Nephron (organoid): ENCODE measurements around the gene OR6Q1.
"Not testable (repeated sequence)": the region's sequence is repeated elsewhere in the genome, so short reads cannot be mapped to it uniquely, and the experiment has no call there.

Source experiments
- H3K27ac Mint-ChIP-seq, 3 experiments: 2 replicates each; pipeline ENCODE4 v1.8.0; 2020; ENCODE audit warnings: mixed read lengths in 3 of 3, mild to moderate bottlenecking in 2 of 3, moderate library complexity in 1 of 3
- H3K27me3 Mint-ChIP-seq: 2 replicates; pipeline ENCODE4 v1.8.0; 2021; ENCODE audit warnings: low read depth, mild to moderate bottlenecking, moderate library complexity, mixed read lengths
- H3K36me3 Mint-ChIP-seq: 2 replicates; pipeline ENCODE4 v1.8.0; 2020; ENCODE audit warnings: low read depth, mixed read lengths
- H3K4me1 Mint-ChIP-seq: 2 replicates; pipeline ENCODE4 v1.8.0; 2020; ENCODE audit warnings: mixed read lengths
- H3K4me3 Mint-ChIP-seq, 3 experiments: 2 replicates each; pipeline ENCODE4 v1.8.0; 2020; ENCODE audit warnings: mild to moderate bottlenecking in 3 of 3, mixed read lengths in 3 of 3, moderate library complexity in 2 of 3
- H3K9me3 Mint-ChIP-seq: 2 replicates; pipeline ENCODE4 v1.8.0; 2020; ENCODE audit warnings: mixed read lengths
- TF ChIP-seq, protein P1 (sequence below), 3 experiments: fragments of 200-600 bp; sonication (generic); IDR thresholded peaks; one replicate each; pipeline ENCODE4 v1.5.0; 2021; ENCODE audit warnings: antibody characterized with exemption in 3 of 3; ENCODE audit not compliant: unreplicated experiment in 3 of 3

OR6Q1 gene, protein sequence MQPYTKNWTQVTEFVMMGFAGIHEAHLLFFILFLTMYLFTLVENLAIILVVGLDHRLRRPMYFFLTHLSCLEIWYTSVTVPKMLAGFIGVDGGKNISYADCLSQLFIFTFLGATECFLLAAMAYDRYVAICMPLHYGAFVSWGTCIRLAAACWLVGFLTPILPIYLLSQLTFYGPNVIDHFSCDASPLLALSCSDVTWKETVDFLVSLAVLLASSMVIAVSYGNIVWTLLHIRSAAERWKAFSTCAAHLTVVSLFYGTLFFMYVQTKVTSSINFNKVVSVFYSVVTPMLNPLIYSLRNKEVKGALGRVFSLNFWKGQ

DNA sequence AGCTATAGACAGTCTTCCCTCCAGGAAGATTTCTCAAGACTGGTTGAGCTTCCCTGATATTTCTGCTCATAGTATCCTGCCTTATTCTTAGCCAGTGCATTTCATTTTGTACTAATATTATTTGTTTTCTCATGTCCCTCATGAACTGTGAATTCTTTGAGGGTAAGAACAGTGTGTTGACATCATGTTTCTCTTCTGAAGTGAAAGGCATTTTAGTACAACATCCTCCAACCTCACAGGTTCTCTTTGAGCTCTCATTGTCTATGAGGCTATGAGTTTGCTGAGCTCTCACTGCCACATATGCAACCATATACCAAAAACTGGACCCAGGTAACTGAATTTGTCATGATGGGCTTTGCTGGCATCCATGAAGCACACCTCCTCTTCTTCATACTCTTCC is at the start of gene OR6Q1:
Gene OR6Q1, plus strand, starts transcription at position 301 of the 400 bp plus-strand sequence. Its CDS starts 0 bp downstream, at position 301.
- Mint-ChIP-seq H3K4me1 (peaks cover 5% of the 10 kb centered on the region), H3K27ac (no peak within 1 kb of the TSS), H3K4me3 (no peak within 1 kb of the TSS), H3K27me3 (no peaks in the 10 kb centered on the region), H3K9me3 (peaks cover 2% of the 10 kb centered on the region), H3K36me3 (no peaks in the 10 kb centered on the region)
- TF ChIP-seq, protein P1, sequence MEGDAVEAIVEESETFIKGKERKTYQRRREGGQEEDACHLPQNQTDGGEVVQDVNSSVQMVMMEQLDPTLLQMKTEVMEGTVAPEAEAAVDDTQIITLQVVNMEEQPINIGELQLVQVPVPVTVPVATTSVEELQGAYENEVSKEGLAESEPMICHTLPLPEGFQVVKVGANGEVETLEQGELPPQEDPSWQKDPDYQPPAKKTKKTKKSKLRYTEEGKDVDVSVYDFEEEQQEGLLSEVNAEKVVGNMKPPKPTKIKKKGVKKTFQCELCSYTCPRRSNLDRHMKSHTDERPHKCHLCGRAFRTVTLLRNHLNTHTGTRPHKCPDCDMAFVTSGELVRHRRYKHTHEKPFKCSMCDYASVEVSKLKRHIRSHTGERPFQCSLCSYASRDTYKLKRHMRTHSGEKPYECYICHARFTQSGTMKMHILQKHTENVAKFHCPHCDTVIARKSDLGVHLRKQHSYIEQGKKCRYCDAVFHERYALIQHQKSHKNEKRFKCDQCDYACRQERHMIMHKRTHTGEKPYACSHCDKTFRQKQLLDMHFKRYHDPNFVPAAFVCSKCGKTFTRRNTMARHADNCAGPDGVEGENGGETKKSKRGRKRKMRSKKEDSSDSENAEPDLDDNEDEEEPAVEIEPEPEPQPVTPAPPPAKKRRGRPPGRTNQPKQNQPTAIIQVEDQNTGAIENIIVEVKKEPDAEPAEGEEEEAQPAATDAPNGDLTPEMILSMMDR (IDR thresholded peaks at IDR 0.05; ENCODE audit: unreplicated experiment in 3 of 3) = no peak

DNA sequence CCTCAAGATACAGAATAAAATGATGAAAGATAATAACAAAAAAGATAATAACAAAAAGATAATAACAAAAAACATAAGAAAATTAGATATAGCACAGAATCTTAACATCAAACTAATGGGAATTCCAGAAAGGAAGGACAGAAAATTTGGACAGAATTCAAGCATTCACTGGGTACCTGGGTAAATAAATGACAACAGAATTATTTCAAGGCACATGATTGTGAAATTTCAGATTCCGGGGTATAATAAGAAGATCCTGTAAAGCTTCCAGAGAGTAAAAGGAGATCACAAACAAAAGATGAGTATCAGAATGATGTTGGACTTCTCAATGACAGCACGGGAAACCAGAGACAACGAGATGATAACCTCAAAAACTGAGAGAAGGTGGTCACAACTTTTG is 49.2 kb upstream of the OR6Q1 start:
- H3K9me3 Mint-ChIP-seq = no peaks in the 10 kb centered on the region
- no peak overlapping the region for H3K27ac Mint-ChIP-seq
- H3K4me3 Mint-ChIP-seq = no peak overlapping the region
- H3K27me3 Mint-ChIP-seq = no peaks in the 10 kb centered on the region
- TF ChIP-seq, protein P1 (IDR thresholded peaks at IDR 0.05; ENCODE audit: unreplicated experiment in 3 of 3) = no peak
- no peaks in the 10 kb centered on the region for H3K4me1 Mint-ChIP-seq
- no peaks in the 10 kb centered on the region for H3K36me3 Mint-ChIP-seq

DNA sequence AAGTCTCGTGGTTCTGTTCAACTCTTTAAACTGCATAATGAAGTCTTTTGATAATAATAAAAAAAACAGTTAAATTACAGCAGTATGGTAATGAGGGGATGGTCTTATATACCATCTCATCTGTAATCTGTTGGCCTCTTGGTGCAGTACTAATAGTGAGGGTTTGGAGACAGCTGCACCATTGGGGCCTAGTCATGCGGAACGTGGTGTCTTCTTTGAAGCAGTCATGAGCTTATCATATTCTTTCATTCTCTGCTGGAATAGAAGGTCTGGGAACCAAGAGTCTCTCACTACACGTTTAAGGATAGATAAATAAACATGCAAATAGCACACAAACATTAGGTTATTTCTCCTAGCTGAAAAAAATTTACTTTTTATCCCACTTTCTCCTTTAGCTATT is 48.0 kb upstream of the OR6Q1 start:
- Mint-ChIP-seq H3K9me3 (no peaks in the 10 kb centered on the region), H3K27me3 (no peaks in the 10 kb centered on the region), H3K4me1 (no peaks in the 10 kb centered on the region), H3K36me3 (no peaks in the 10 kb centered on the region), H3K27ac (no peak overlapping the region), H3K4me3 (no peak overlapping the region)
- TF ChIP-seq, protein P1 (IDR thresholded peaks at IDR 0.05; ENCODE audit: unreplicated experiment in 3 of 3) = no peak

DNA sequence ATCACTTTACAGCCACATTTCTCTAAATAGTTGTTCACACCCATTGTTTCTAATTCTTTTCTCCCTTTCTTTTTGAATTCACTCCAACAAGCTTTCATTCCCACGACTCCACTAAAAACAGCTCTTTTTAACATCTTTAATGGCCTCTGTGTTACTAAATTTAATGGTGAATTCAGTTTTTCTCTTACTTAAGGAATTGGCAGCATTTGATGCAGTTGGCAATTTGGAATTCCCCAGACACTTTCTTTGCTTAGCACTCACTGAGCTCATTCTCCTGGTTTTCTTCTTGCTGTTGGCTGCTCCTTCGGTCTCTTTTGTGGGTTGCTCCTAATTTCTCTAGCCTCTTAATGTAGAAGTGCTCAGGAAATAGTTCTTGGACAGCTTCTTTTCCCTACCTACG is 47.6 kb upstream of the OR6Q1 start:
- no peaks in the 10 kb centered on the region for H3K36me3 Mint-ChIP-seq
- no peaks in the 10 kb centered on the region for H3K4me1 Mint-ChIP-seq
- TF ChIP-seq, protein P1 (IDR thresholded peaks at IDR 0.05; ENCODE audit: unreplicated experiment in 3 of 3) = no peak
- H3K27me3 Mint-ChIP-seq = no peaks in the 10 kb centered on the region
- H3K4me3 Mint-ChIP-seq = no peak overlapping the region
- peaks cover 3% of the 10 kb centered on the region for H3K9me3 Mint-ChIP-seq
- no peak overlapping the region for H3K27ac Mint-ChIP-seq

DNA sequence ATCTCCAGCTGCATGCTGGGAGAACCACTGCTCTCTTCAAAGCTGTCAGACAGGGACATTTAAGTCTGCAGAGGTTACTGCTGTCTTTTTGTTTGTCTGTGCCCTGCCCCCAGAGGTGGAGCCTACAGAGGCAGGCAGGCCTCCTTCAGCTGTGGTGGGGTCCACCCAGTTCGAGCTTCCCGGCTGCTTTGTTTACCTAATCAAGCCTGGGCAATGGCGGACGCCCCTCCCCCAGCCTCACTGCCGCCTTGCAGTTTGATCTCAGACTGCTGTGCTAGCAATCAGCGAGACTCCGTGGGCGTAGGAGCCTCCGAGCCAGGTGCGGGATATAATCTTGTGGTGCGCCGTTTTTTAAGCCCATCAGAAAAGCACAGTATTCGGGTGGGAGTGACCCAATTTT is 31.2 kb upstream of the OR6Q1 start:
- H3K4me1 Mint-ChIP-seq, H3K4me3 Mint-ChIP-seq, H3K27me3 Mint-ChIP-seq, H3K36me3 Mint-ChIP-seq, H3K9me3 Mint-ChIP-seq, H3K27ac Mint-ChIP-seq: not testable (repeated sequence)

DNA sequence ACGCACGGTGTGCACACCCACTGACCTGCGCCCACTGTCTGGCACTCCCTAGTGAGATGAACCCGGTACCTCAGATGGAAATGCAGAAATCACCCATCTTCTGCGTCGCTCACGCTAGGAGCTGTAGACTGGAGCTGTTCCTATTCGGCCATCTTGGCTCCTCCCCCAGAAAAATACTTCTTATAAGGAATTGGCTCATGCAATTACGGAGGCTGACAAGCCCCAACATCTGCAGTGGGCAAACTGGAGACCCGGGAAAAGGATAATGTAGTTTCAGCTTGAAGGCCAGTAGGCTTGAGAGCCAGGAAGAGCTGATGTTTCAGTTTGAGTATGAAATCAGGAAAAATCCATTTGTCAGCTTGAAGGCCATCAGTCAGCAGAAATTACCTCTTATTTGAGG is 30.7 kb upstream of the OR6Q1 start:
- H3K9me3 Mint-ChIP-seq, H3K27ac Mint-ChIP-seq, H3K36me3 Mint-ChIP-seq, H3K27me3 Mint-ChIP-seq, H3K4me3 Mint-ChIP-seq, H3K4me1 Mint-ChIP-seq: not testable (repeated sequence)

DNA sequence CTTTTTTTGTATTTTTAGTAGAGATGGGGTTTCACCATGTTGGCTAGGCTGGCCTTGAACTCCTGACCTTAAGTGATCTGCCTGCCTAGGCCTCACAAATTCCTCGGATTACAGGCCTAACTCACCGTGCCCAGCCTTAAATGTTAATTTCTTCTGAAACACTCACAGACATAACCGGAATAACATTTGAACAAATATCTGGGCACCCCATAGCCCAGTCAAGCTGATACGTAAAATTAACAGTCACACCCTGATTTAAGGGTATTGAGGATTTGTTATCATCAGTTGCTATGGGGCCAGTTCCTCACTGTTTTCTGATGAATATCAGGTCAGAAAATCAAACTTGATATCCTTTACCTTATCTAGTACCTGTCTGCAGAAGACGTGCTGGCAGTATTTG is 30.1 kb upstream of the OR6Q1 start:
- H3K9me3 Mint-ChIP-seq = no peaks in the 10 kb centered on the region
- no peaks in the 10 kb centered on the region for H3K27me3 Mint-ChIP-seq
- H3K4me1 Mint-ChIP-seq = no peaks in the 10 kb centered on the region
- TF ChIP-seq, protein P1 (IDR thresholded peaks at IDR 0.05; ENCODE audit: unreplicated experiment in 3 of 3) = no peak
- H3K4me3 Mint-ChIP-seq = no peak overlapping the region
- no peak overlapping the region for H3K27ac Mint-ChIP-seq
- H3K36me3 Mint-ChIP-seq = no peaks in the 10 kb centered on the region
